Measurements from ENCODE around the gene TOP2A.
"Not testable (repeated sequence)": the region's sequence is repeated elsewhere in the genome, so short reads cannot be mapped to it uniquely, and the experiment has no call there.

TOP2A gene

DNA sequence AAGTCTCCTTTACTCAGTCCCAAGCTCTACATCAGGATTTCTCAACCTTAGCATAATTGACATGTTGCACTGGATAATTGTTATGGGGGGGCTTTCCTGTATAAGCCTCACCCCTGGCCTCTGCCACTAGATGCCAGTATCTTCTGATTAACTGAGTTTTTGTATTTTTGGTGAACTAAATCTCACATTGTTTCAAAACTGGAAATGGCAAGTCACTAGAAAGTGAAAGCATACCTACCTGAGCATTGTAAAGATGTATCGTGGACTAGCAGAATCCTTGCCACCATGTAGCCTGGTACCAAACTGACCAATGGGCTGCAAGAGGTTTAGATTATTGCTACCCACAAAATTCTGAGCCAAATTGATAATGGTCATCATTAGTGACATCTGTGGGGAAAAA, 15.0 kb downstream of the TOP2A start:
- Mint-ChIP-seq H3K36me3 (no peaks in the 10 kb centered on the region), H3K4me3 (peak overlapping the region; percentile 43), H3K9me3 (no peaks in the 10 kb centered on the region), H3K27ac (peak overlapping the region; percentile 64), H3K4me1 (peaks cover 11% of the 10 kb centered on the region), H3K27me3 (no peaks in the 10 kb centered on the region)
- peak; percentile 67 for ATAC-seq (ENCODE audit: low read depth)
- DNase-seq (ENCODE audit: low spot score in 2 of 2): no peak

GRCh38 chr17:40399185-40399584, 18.5 kb downstream of the TOP2A start:
- H3K36me3 Mint-ChIP-seq: no peaks in the 10 kb centered on the region
- no peaks in the 10 kb centered on the region for H3K9me3 Mint-ChIP-seq
- peaks cover 11% of the 10 kb centered on the region for H3K4me1 Mint-ChIP-seq
- no peak overlapping the region for H3K27ac Mint-ChIP-seq
- ATAC-seq (ENCODE audit: low read depth): peak; percentile 73
- DNase-seq (ENCODE audit: low spot score in 2 of 2): no peak
- H3K4me3 Mint-ChIP-seq: no peak overlapping the region
- no peaks in the 10 kb centered on the region for H3K27me3 Mint-ChIP-seq

DNA sequence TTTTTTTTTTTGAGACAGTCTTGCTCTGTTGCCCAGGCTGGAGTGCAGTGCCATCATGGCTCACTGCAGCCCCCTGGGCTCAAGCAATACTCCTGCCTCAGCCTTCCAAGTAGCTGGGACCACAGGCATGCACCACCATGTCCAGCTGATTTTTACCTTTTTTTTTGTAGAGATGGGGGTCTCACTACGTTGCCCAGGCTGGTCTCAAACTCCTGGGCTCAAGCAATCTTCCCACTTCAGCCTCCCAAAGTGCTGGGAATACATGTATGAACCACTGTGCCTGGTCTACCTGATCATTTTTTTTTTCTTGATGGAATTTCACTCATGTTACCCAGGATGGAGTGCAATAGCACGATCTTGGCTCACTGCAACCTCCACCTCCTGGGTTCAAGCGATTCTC, 31.1 kb downstream of the TOP2A start:
- not testable (repeated sequence) for H3K27ac Mint-ChIP-seq; ATAC-seq (ENCODE audit: low read depth); H3K4me3 Mint-ChIP-seq; DNase-seq (ENCODE audit: low spot score in 2 of 2); H3K27me3 Mint-ChIP-seq; H3K9me3 Mint-ChIP-seq; H3K4me1 Mint-ChIP-seq; H3K36me3 Mint-ChIP-seq

GRCh38 chr17:40382251-40382650, 35.4 kb downstream of the TOP2A start:
- H3K27me3 Mint-ChIP-seq: no peaks in the 10 kb centered on the region
- no peak overlapping the region for H3K4me3 Mint-ChIP-seq
- no peaks in the 10 kb centered on the region for H3K4me1 Mint-ChIP-seq
- DNase-seq (ENCODE audit: low spot score in 2 of 2): no peak
- no peaks in the 10 kb centered on the region for H3K9me3 Mint-ChIP-seq
- H3K36me3 Mint-ChIP-seq: no peaks in the 10 kb centered on the region
- ATAC-seq (ENCODE audit: low read depth): no peak
- H3K27ac Mint-ChIP-seq: no peak overlapping the region

- ATAC-seq (ENCODE audit: low read depth): no peak
- no peak overlapping the region for H3K27ac Mint-ChIP-seq
- no peaks in the 10 kb centered on the region for H3K4me1 Mint-ChIP-seq
- no peak for DNase-seq (ENCODE audit: low spot score in 2 of 2)
- H3K4me3 Mint-ChIP-seq: no peak overlapping the region
- H3K36me3 Mint-ChIP-seq: no peaks in the 10 kb centered on the region
- no peaks in the 10 kb centered on the region for H3K9me3 Mint-ChIP-seq
- peaks cover 2% of the 10 kb centered on the region for H3K27me3 Mint-ChIP-seq
These were observed 38.7 kb downstream of the TOP2A start for GRCh38 chr17:40378966-40379365.

- DNase-seq (ENCODE audit: low spot score in 2 of 2) (no peak), ATAC-seq (ENCODE audit: low read depth) (no peak)
- Mint-ChIP-seq H3K36me3 (no peaks in the 10 kb centered on the region), H3K4me1 (no peaks in the 10 kb centered on the region), H3K27me3 (peaks cover 2% of the 10 kb centered on the region), H3K27ac (no peak overlapping the region), H3K4me3 (no peak overlapping the region), H3K9me3 (no peaks in the 10 kb centered on the region)
These were observed 39.9 kb downstream of the TOP2A start for GRCh38 chr17:40377832-40378231.

DNA sequence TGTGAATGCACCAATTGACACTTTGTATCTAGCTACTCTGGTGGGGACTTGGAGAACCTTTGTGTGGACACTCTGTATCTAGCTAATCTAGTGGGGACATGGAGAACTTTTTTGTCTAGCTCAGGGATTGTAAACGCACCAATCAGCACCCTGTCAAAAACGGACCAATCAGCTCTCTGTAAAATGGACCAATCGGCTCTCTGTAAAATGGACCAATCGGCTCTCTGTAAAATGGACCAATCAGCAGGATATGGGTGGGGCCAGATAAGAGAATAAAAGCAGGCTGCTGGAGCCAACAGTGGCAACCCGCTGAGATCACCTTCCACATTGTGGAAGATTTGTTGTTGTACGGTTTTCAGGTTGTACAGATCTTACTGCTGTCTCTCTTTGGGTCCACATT, 41.2 kb downstream of the TOP2A start:
- not testable (repeated sequence) for H3K27me3 Mint-ChIP-seq; H3K27ac Mint-ChIP-seq; H3K36me3 Mint-ChIP-seq; H3K4me1 Mint-ChIP-seq; DNase-seq (ENCODE audit: low spot score in 2 of 2); H3K9me3 Mint-ChIP-seq; ATAC-seq (ENCODE audit: low read depth); H3K4me3 Mint-ChIP-seq

GRCh38 chr17:40375786-40376185, 41.9 kb downstream of the TOP2A start:
- not testable (repeated sequence) for H3K27ac Mint-ChIP-seq; H3K4me1 Mint-ChIP-seq; H3K9me3 Mint-ChIP-seq; H3K36me3 Mint-ChIP-seq; DNase-seq (ENCODE audit: low spot score in 2 of 2); H3K27me3 Mint-ChIP-seq; H3K4me3 Mint-ChIP-seq; ATAC-seq (ENCODE audit: low read depth)

GRCh38 chr17:40374821-40375498, 42.7 kb downstream of the TOP2A start:
- Mint-ChIP-seq H3K27ac (no peak overlapping the region), H3K9me3 (peaks cover 1% of the 10 kb centered on the region), H3K4me1 (peaks cover 3% of the 10 kb centered on the region), H3K4me3 (no peak overlapping the region), H3K36me3 (no peaks in the 10 kb centered on the region), H3K27me3 (peaks cover 2% of the 10 kb centered on the region)
- no peak for DNase-seq (ENCODE audit: low spot score in 2 of 2)
- no peak for ATAC-seq (ENCODE audit: low read depth)

- H3K27me3 Mint-ChIP-seq: peaks cover 2% of the 10 kb centered on the region
- H3K27ac Mint-ChIP-seq: no peak overlapping the region
These were observed 43.7 kb downstream of the TOP2A start for GRCh38 chr17:40373999-40374398.

DNA sequence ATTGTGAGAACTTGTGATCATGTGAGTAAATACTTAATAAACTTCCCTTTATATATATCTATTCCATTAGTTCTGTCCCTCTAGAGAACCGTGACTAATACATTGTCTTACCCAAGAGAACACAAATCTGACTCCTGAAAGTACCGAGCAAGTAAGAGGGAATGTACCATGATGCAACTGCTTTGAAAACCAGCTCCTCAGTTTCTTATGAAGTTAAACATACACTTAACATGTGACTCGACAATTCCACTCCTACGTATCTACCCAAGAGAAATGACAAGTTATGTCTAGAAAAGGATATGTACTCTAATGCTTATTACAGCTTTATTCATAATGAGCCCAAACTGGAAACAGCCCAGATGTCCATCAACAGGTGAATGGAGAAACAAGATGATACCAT, 44.4 kb downstream of the TOP2A start:
- no peaks in the 10 kb centered on the region for H3K36me3 Mint-ChIP-seq
- no peak for DNase-seq (ENCODE audit: low spot score in 2 of 2)
- peaks cover 3% of the 10 kb centered on the region for H3K4me1 Mint-ChIP-seq
- no peak overlapping the region for H3K4me3 Mint-ChIP-seq
- ATAC-seq (ENCODE audit: low read depth): no peak
- H3K27ac Mint-ChIP-seq: no peak overlapping the region
- peaks cover 2% of the 10 kb centered on the region for H3K27me3 Mint-ChIP-seq
- H3K9me3 Mint-ChIP-seq: peaks cover 1% of the 10 kb centered on the region

More at GRCh38 chr17:40373999-40374398, 43.7 kb downstream of the TOP2A start:
- ATAC-seq (ENCODE audit: low read depth): no peak
- Mint-ChIP-seq H3K4me3 (no peak overlapping the region), H3K36me3 (no peaks in the 10 kb centered on the region), H3K4me1 (peaks cover 3% of the 10 kb centered on the region), H3K9me3 (peaks cover 1% of the 10 kb centered on the region)
- DNase-seq (ENCODE audit: low spot score in 2 of 2): no peak

DNA sequence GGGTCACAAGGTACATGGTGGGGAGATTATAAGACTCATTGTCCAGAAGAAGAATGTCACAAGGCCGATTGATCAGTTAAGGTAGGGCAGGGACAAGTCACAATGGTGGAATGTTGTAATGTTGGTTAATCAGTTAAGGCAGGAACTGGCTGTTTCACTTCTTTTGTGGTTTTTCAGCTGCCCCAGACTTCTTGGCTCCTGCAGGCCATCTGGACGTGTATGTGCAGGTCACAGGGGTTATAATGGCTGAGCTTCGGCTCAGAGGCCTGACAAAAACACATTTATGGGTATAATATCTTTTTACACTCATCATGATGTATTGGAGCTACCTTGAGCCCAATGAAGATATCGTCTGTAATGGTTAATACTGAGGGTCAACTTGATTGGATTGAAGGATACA, 45.1 kb downstream of the TOP2A start:
- not testable (repeated sequence) for H3K9me3 Mint-ChIP-seq; H3K27me3 Mint-ChIP-seq; H3K27ac Mint-ChIP-seq; H3K4me1 Mint-ChIP-seq; H3K36me3 Mint-ChIP-seq; ATAC-seq (ENCODE audit: low read depth); DNase-seq (ENCODE audit: low spot score in 2 of 2); H3K4me3 Mint-ChIP-seq

- no peak for ATAC-seq (ENCODE audit: low read depth)
- H3K9me3 Mint-ChIP-seq: peaks cover 1% of the 10 kb centered on the region
- H3K36me3 Mint-ChIP-seq: no peaks in the 10 kb centered on the region
- peaks cover 3% of the 10 kb centered on the region for H3K4me1 Mint-ChIP-seq
- no peak overlapping the region for H3K4me3 Mint-ChIP-seq
- H3K27ac Mint-ChIP-seq: no peak overlapping the region
- no peak for DNase-seq (ENCODE audit: low spot score in 2 of 2)
- H3K27me3 Mint-ChIP-seq: peaks cover 2% of the 10 kb centered on the region
These were observed 45.7 kb downstream of the TOP2A start for GRCh38 chr17:40372031-40372430.

- ATAC-seq (ENCODE audit: low read depth) (peak; percentile 81), DNase-seq (ENCODE audit: low spot score in 2 of 2) (no peak)
- no peaks in the 10 kb centered on the region for H3K36me3 Mint-ChIP-seq
- H3K4me3 Mint-ChIP-seq: peak overlapping the region; percentile 56
- peaks cover 2% of the 10 kb centered on the region for H3K27me3 Mint-ChIP-seq
- peaks cover 1% of the 10 kb centered on the region for H3K9me3 Mint-ChIP-seq
- H3K4me1 Mint-ChIP-seq: peaks cover 3% of the 10 kb centered on the region
- no peak overlapping the region for H3K27ac Mint-ChIP-seq
These were observed 46.3 kb downstream of the TOP2A start for GRCh38 chr17:40371261-40371929.

GRCh38 chr17:40369923-40370322, 47.8 kb downstream of the TOP2A start:
- H3K9me3 Mint-ChIP-seq: peaks cover 1% of the 10 kb centered on the region
- no peak overlapping the region for H3K4me3 Mint-ChIP-seq
- H3K27ac Mint-ChIP-seq: no peak overlapping the region
- no peak for DNase-seq (ENCODE audit: low spot score in 2 of 2)
- ATAC-seq (ENCODE audit: low read depth): no peak
- H3K36me3 Mint-ChIP-seq: no peaks in the 10 kb centered on the region
- peaks cover 2% of the 10 kb centered on the region for H3K27me3 Mint-ChIP-seq
- H3K4me1 Mint-ChIP-seq: peaks cover 3% of the 10 kb centered on the region
